H9 (cell line): ENCODE data around the gene GHRHR. TPM values are rescaled to one million over a fixed set of nuclear protein-coding genes. Genes with fewer than 3 reads are reported as not detected.

ENCODE experiments used
- DNase-seq: peaks from one replicate; pipeline ENCODE4 v3.0.0-alpha.2; 2017
- H2AFZ ChIP-seq: one replicate; pipeline ENCODE4 v1.6.1; 2013; ENCODE audit warnings: mild to moderate bottlenecking, low read length, control low read depth, moderate library complexity
- H2AK5ac ChIP-seq: 2 replicates; pipeline ENCODE4 v1.6.1; 2013; ENCODE audit warnings: low read length, control low read depth, mixed read lengths; ENCODE audit not compliant: insufficient read length
- H2BK120ac ChIP-seq: one replicate; pipeline ENCODE4 v1.6.1; 2013; ENCODE audit warnings: low read depth, mild to moderate bottlenecking, low read length, control low read depth, inconsistent platforms; ENCODE audit not compliant: poor library complexity, severe bottlenecking
- H2BK12ac ChIP-seq: 2 replicates; pipeline ENCODE4 v1.6.1; 2013; ENCODE audit warnings: low read length, control low read depth, mixed read lengths, low read depth; ENCODE audit not compliant: insufficient read length
- H2BK15ac ChIP-seq: 2 replicates; pipeline ENCODE4 v1.6.1; 2013; ENCODE audit warnings: low read depth, low read length, control low read depth
- H2BK20ac ChIP-seq: one replicate; pipeline ENCODE4 v1.6.1; 2013; ENCODE audit warnings: low read depth, mild to moderate bottlenecking, low read length, control low read depth, inconsistent platforms; ENCODE audit not compliant: poor library complexity, severe bottlenecking
- H2BK5ac ChIP-seq: 2 replicates; pipeline ENCODE4 v1.6.1; 2013; ENCODE audit warnings: low read length, control low read depth, mixed read lengths; ENCODE audit not compliant: insufficient read length
- H3K14ac ChIP-seq: 2 replicates; pipeline ENCODE4 v1.6.1; 2013; ENCODE audit warnings: low read length, control low read depth; ENCODE audit not compliant: insufficient read depth
- H3K18ac ChIP-seq: 2 replicates; pipeline ENCODE4 v1.6.1; 2013; ENCODE audit warnings: low read depth, mild to moderate bottlenecking, mixed read lengths, low read length, control low read depth; ENCODE audit not compliant: insufficient read length
- H3K23ac ChIP-seq: 2 replicates; pipeline ENCODE4 v1.6.1; 2013; ENCODE audit warnings: low read length, control low read depth, mixed read lengths, low read depth; ENCODE audit not compliant: insufficient read length
- H3K23me2 ChIP-seq: 2 replicates; pipeline ENCODE4 v1.6.1; 2013; ENCODE audit warnings: low read depth, mild to moderate bottlenecking, mixed read lengths, low read length, control low read depth; ENCODE audit not compliant: insufficient read length, poor library complexity, severe bottlenecking
- H3K27ac ChIP-seq: 2 replicates; pipeline ENCODE4 v1.5.1; 2013; ENCODE audit warnings: low read length, control low read depth, mixed read lengths, low read depth; ENCODE audit not compliant: insufficient read length
- H3K27me3 ChIP-seq: 2 replicates; pipeline ENCODE4 v1.6.1; 2013; ENCODE audit warnings: low read length, control low read depth, inconsistent platforms; ENCODE audit not compliant: insufficient read depth
- H3K4ac ChIP-seq: 2 replicates; pipeline ENCODE4 v1.6.1; 2013; ENCODE audit warnings: low read depth, mild to moderate bottlenecking, control low read depth, inconsistent platforms, low read length, moderate library complexity
- H3K4me1 ChIP-seq: 2 replicates; pipeline ENCODE4 v1.6.1; 2013; ENCODE audit warnings: low read length, control low read depth, inconsistent platforms; ENCODE audit not compliant: insufficient read depth
- H3K4me2 ChIP-seq: 2 replicates; pipeline ENCODE4 v1.6.1; 2013; ENCODE audit warnings: low read length, control low read depth, mixed read lengths; ENCODE audit not compliant: insufficient read length, insufficient read depth
- H3K56ac ChIP-seq: 2 replicates; pipeline ENCODE4 v1.6.1; 2013; ENCODE audit warnings: low read depth, mild to moderate bottlenecking, mixed read lengths, low read length, control low read depth; ENCODE audit not compliant: insufficient read length
- H3K79me1 ChIP-seq: 2 replicates; pipeline ENCODE4 v1.6.1; 2013; ENCODE audit warnings: low read depth, mild to moderate bottlenecking, moderate library complexity, low read length, control low read depth, inconsistent platforms; ENCODE audit not compliant: insufficient read depth, poor library complexity, severe bottlenecking
- H3K79me2 ChIP-seq: 2 replicates; pipeline ENCODE4 v1.6.1; 2013; ENCODE audit warnings: low read length, control low read depth, inconsistent platforms; ENCODE audit not compliant: insufficient read depth
- H3K9ac ChIP-seq: 2 replicates; pipeline ENCODE4 v1.6.1; 2013; ENCODE audit warnings: low read length, control low read depth, mixed read lengths; ENCODE audit not compliant: insufficient read length; ENCODE audit errors: extremely low read depth
- H3K9me3 ChIP-seq: one replicate; pipeline ENCODE4 v1.6.1; 2013; ENCODE audit warnings: low read depth, low read length, inconsistent platforms; ENCODE audit not compliant: control insufficient read depth
- H3T11ph ChIP-seq: one replicate; pipeline ENCODE4 v1.6.1; 2013; ENCODE audit warnings: mild to moderate bottlenecking, low read length, control low read depth, inconsistent platforms
- H4K20me1 ChIP-seq: one replicate; pipeline ENCODE4 v1.6.1; 2013; ENCODE audit not compliant: control insufficient read depth, insufficient read length, insufficient read depth
- H4K5ac ChIP-seq: 2 replicates; pipeline ENCODE4 v1.6.1; 2013; ENCODE audit warnings: low read depth, mild to moderate bottlenecking, mixed read lengths, low read length, control low read depth; ENCODE audit not compliant: insufficient read length
- H4K8ac ChIP-seq: replicated peaks from 2 replicates; pipeline ENCODE4 v1.6.1; 2013; ENCODE audit warnings: low read length, control low read depth, mixed read lengths, low read depth; ENCODE audit not compliant: insufficient read length
- H4K91ac ChIP-seq: 2 replicates; pipeline ENCODE4 v1.6.1; 2013; ENCODE audit warnings: low read depth, mild to moderate bottlenecking, moderate library complexity, mixed read lengths, low read length, control low read depth; ENCODE audit not compliant: insufficient read length
- H3K27ac Mint-ChIP-seq, 3 experiments: 2 replicates in 2 of 3; 3 replicates in 1 of 3; pipeline ENCODE4 v1.8.0; 2020 to 2021; ENCODE audit warnings: mixed read lengths in 3 of 3, mild to moderate bottlenecking in 1 of 3, moderate library complexity in 1 of 3
- H3K27me3 Mint-ChIP-seq: 2 replicates; pipeline ENCODE4 v1.8.0; 2021; ENCODE audit warnings: low read depth, mild to moderate bottlenecking, moderate library complexity, mixed read lengths
- H3K36me3 Mint-ChIP-seq, 3 experiments: 2 replicates in 2 of 3; 3 replicates in 1 of 3; pipeline ENCODE4 v1.8.0; 2020 to 2021; ENCODE audit warnings: low read depth in 3 of 3, mixed read lengths in 3 of 3; ENCODE audit not compliant: insufficient read depth in 1 of 3
- H3K4me1 Mint-ChIP-seq, 2 experiments: 2 replicates each; pipeline ENCODE4 v1.8.0; 2020; ENCODE audit warnings: mixed read lengths in 2 of 2
- H3K4me3 Mint-ChIP-seq, 2 experiments: 2 replicates in 1 of 2; 3 replicates in 1 of 2; pipeline ENCODE4 v1.8.0; 2020 to 2021; ENCODE audit warnings: mild to moderate bottlenecking in 2 of 2, mixed read lengths in 2 of 2, moderate library complexity in 1 of 2
- H3K9me3 Mint-ChIP-seq, 2 experiments: 2 replicates in 1 of 2; 3 replicates in 1 of 2; pipeline ENCODE4 v1.8.0; 2020; ENCODE audit warnings: mild to moderate bottlenecking in 2 of 2, mixed read lengths in 2 of 2, moderate library complexity in 1 of 2
- WGBS: extraction: QIAGEN DNeasy Blood & Tissue Kit; methylation state at CpG from one replicate; pipeline ENCODE4 v1.1.7; 2013; ENCODE audit warnings: missing lambda C conversion rate, low lambda C conversion rate, mixed read lengths; ENCODE audit not compliant: insufficient read length; ENCODE audit errors: extremely low coverage; 5-methylcytosine and 5-hydroxymethylcytosine counted together
- total RNA-seq: library from RNA; stranded (reverse); gene quantifications from 2 replicates; pipeline ENCODE4 v1.2.1, GENCODE V29; 2021
- TF ChIP-seq, protein P1 (sequence below): fragments of 200-600 bp; sonication (generic); conservative IDR thresholded peaks from 3 replicates; pipeline ENCODE4 v1.8.0; 2021; ENCODE audit warnings: antibody characterized with exemption, mild to moderate bottlenecking

GHRHR gene
- total RNA-seq, 1 experiment from 2014 or later = 7.4 TPM

DNA sequence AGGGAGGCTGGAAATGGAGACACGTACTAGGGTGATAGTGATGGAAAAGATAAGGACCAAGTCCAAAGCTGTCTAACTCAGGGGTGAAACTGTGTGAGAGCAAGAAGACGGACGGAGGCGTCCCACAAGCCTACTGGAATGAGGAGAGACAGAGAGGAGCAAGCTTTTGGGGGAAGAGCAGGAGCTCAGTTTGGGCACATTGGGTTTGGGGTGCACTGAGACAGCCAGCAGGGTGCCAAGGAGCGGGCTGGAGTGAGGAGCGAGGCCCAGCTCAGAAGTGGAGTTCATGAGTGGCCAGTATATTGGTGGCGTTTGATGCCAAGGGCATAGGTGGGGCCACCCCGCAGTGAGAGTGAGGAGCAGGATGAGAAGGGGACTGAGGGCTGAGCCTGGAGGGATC is 22.6 kb downstream of the GHRHR start:
- Mint-ChIP-seq H3K27me3 (peaks cover 40% of the 10 kb centered on the region), H3K27ac (peak overlapping the region in 2 of 3 experiments; percentile 7 to 79; a peak in 3 of 7 replicates), H3K9me3 (no peaks in the 10 kb centered on the region; a peak in 1 of 5 replicates), H3K4me3 (peak overlapping the region; percentile 37 to 52), H3K36me3 (peaks cover 0 to 2% (median 0%) of the 10 kb centered on the region in 3 experiments; a peak in 2 of 7 replicates), H3K4me1 (peaks cover 69 to 70% of the 10 kb centered on the region in 2 experiments)
- Histone ChIP-seq H4K91ac (no peak overlapping the region), H2AFZ (no peak overlapping the region), H3T11ph (no peak overlapping the region), H3K23me2 (peaks cover 3% of the 10 kb centered on the region), H3K18ac (no peak overlapping the region), H2BK15ac (no peak overlapping the region), H3K9me3 (no peaks in the 10 kb centered on the region), H2BK120ac (no peak overlapping the region), H3K79me1 (no peaks in the 10 kb centered on the region), H3K14ac (no peak overlapping the region), H3K79me2 (no peaks in the 10 kb centered on the region), H3K23ac (no peak overlapping the region), H3K4ac (no peak overlapping the region), H2BK12ac (no peak overlapping the region), H4K20me1 (peaks cover 3% of the 10 kb centered on the region), H2AK5ac (no peak overlapping the region), H2BK20ac (no peak overlapping the region), H2BK5ac (no peak overlapping the region), H4K8ac (no peak overlapping the region), H3K9ac (no peak overlapping the region), H3K4me2 (no peak overlapping the region), H3K4me1 (peaks cover 4% of the 10 kb centered on the region; the same call in 1 of the 2 replicates), H3K56ac (no peak overlapping the region), H4K5ac (no peak overlapping the region), H3K27me3 (no peaks in the 10 kb centered on the region; the same call in 1 of the 2 replicates), H3K27ac (no peak overlapping the region)
- no CpG with 5 or more reads among the region's 8 CpGs for WGBS
- TF ChIP-seq, protein P1, sequence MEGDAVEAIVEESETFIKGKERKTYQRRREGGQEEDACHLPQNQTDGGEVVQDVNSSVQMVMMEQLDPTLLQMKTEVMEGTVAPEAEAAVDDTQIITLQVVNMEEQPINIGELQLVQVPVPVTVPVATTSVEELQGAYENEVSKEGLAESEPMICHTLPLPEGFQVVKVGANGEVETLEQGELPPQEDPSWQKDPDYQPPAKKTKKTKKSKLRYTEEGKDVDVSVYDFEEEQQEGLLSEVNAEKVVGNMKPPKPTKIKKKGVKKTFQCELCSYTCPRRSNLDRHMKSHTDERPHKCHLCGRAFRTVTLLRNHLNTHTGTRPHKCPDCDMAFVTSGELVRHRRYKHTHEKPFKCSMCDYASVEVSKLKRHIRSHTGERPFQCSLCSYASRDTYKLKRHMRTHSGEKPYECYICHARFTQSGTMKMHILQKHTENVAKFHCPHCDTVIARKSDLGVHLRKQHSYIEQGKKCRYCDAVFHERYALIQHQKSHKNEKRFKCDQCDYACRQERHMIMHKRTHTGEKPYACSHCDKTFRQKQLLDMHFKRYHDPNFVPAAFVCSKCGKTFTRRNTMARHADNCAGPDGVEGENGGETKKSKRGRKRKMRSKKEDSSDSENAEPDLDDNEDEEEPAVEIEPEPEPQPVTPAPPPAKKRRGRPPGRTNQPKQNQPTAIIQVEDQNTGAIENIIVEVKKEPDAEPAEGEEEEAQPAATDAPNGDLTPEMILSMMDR = no peak
- no peak for DNase-seq
